HTR-8/SVneo (cell line): ENCODE results near the gene BRI3.

Experiments
- DNase-seq: peaks from one replicate; pipeline ENCODE4 v3.0.0; 2011; ENCODE audit warnings: low spot score, mixed read lengths; ENCODE audit not compliant: insufficient read length
- FAIRE-seq: peaks from 2 replicates; lab custom pipeline; 2011; peaks lifted over from hg19 to GRCh38; lab: Jason Lieb, UNC

Gene BRI3

GRCh38 chr7:98285157-98286092, 3.9 kb downstream of the BRI3 start:
- DNase-seq (no peak), FAIRE-seq (no peak)

- DNase-seq = no peak
- FAIRE-seq = no peak
These were observed 4.6 kb downstream of the BRI3 start for GRCh38 chr7:98286093-98286539.

GRCh38 chr7:98286701-98287485, 5.4 kb downstream of the BRI3 start:
- FAIRE-seq = no peak
- DNase-seq = no peak

GRCh38 chr7:98287486-98287959, 6.0 kb downstream of the BRI3 start:
- no peak for DNase-seq
- FAIRE-seq = no peak

- DNase-seq (no peak), FAIRE-seq (no peak)
These were observed 6.8 kb downstream of the BRI3 start for GRCh38 chr7:98288064-98288823.

- DNase-seq (no peak), FAIRE-seq (no peak)
These were observed 7.9 kb downstream of the BRI3 start for GRCh38 chr7:98289333-98289875.

- FAIRE-seq (no peak), DNase-seq (no peak)
These were observed 10.2 kb downstream of the BRI3 start for GRCh38 chr7:98291717-98292116.

- DNase-seq = no peak
- no peak for FAIRE-seq
These were observed 11.8 kb downstream of the BRI3 start for GRCh38 chr7:98293265-98293664.

- no peak for FAIRE-seq
- DNase-seq = no peak
These were observed 12.3 kb downstream of the BRI3 start for GRCh38 chr7:98293746-98294145.

GRCh38 chr7:98294326-98294725, 12.8 kb downstream of the BRI3 start:
- DNase-seq (no peak), FAIRE-seq (no peak)

GRCh38 chr7:98294798-98295382, 13.4 kb downstream of the BRI3 start:
- peak; percentile 71 for DNase-seq
- FAIRE-seq = no peak

GRCh38 chr7:98295467-98296192, 14.1 kb downstream of the BRI3 start:
- FAIRE-seq = no peak

GRCh38 chr7:98296833-98297232, 15.3 kb downstream of the BRI3 start:
- DNase-seq (no peak), FAIRE-seq (no peak)

More at GRCh38 chr7:98295467-98296192, 14.1 kb downstream of the BRI3 start:
- DNase-seq = no peak

GRCh38 chr7:98297626-98298286, 16.3 kb downstream of the BRI3 start:
- FAIRE-seq = no peak
- no peak for DNase-seq

GRCh38 chr7:98300595-98301372, 19.3 kb downstream of the BRI3 start:
- FAIRE-seq (no peak), DNase-seq (no peak)

- FAIRE-seq (no peak), DNase-seq (no peak)
These were observed 20.4 kb downstream of the BRI3 start for GRCh38 chr7:98301693-98302470.
